OCI-LY7 (cell line): ENCODE measurements around the gene CD36. TPM values are rescaled to one million over a fixed set of nuclear protein-coding genes. Genes with fewer than 3 reads are reported as not detected.
A peak's percentile ranks its signal among the peaks of the same experiment; 100 is the strongest.

Experiments
- BruUV-seq: library from RNA; stranded (reverse); fragments of 400-500 nt; replicated peaks from 2 replicates; lab custom pipeline; 2021; lab: Mats Ljungman, UMichigan
- CTCF ChIA-PET: fragments of 300-600 bp; sonication (Branson Sonifier 250); formaldehyde crosslinking; loops from one replicate; lab custom pipeline; 2022; ENCODE audit warnings: antibody characterized with exemption; ENCODE audit not compliant: unreplicated experiment; lab: Charles Lee
- POLR2A ChIA-PET: fragments of 300-600 bp; sonication (Branson Sonifier 250); formaldehyde crosslinking; loops from one replicate; lab custom pipeline; 2022; ENCODE audit warnings: antibody characterized with exemption; lab: Charles Lee
- DNase-seq: peaks from one replicate; pipeline ENCODE4 v3.0.0-alpha.2; 2015; ENCODE audit warnings: low spot score
- H2AFZ ChIP-seq: fragments of 200-600 bp; sonication (generic), shearing (Covaris generic); 2 replicates; pipeline ENCODE4 v1.6.1; 2014; ENCODE audit warnings: mild to moderate bottlenecking, antibody characterized with exemption, low read length, moderate library complexity
- H3K27ac ChIP-seq: fragments of 200-600 bp; sonication (generic); 2 replicates; pipeline ENCODE4 v1.5.1; 2014; ENCODE audit warnings: mixed run types, low read depth, mild to moderate bottlenecking, moderate library complexity, low read length, inconsistent platforms; ENCODE audit not compliant: poor library complexity, severe bottlenecking
- H3K36me3 ChIP-seq: fragments of 200-600 bp; sonication (generic); 2 replicates; pipeline ENCODE4 v1.6.1; 2014; ENCODE audit warnings: mild to moderate bottlenecking, antibody characterized with exemption, low read length, moderate library complexity, mixed read lengths; ENCODE audit not compliant: insufficient read depth
- H3K4me1 ChIP-seq: fragments of 200-600 bp; sonication (generic); 2 replicates; pipeline ENCODE4 v1.5.1; 2014; ENCODE audit warnings: mild to moderate bottlenecking, low read length; ENCODE audit not compliant: insufficient read depth, poor library complexity, severe bottlenecking
- H3K4me2 ChIP-seq: fragments of 200-600 bp; sonication (generic); 2 replicates; pipeline ENCODE4 v1.6.1; 2014; ENCODE audit warnings: mild to moderate bottlenecking, low read length
- H3K4me3 ChIP-seq: fragments of 200-600 bp; sonication (generic); 2 replicates; pipeline ENCODE4 v1.5.1; 2014; ENCODE audit warnings: mild to moderate bottlenecking, low read depth, low read length; ENCODE audit not compliant: poor library complexity, severe bottlenecking
- H3K79me2 ChIP-seq: fragments of 200-600 bp; sonication (generic); 2 replicates; pipeline ENCODE4 v1.6.1; 2016; ENCODE audit warnings: low read depth, mild to moderate bottlenecking, low read length, moderate library complexity, mixed read lengths; ENCODE audit not compliant: insufficient read depth
- H3K9me2 ChIP-seq: fragments of 200-600 bp; sonication (generic); 2 replicates; pipeline ENCODE4 v1.6.1; 2016; ENCODE audit warnings: mild to moderate bottlenecking, low read length, mixed read lengths; ENCODE audit not compliant: insufficient read depth
- H3K9me3 ChIP-seq: fragments of 200-600 bp; sonication (generic); 2 replicates; pipeline ENCODE4 v1.6.1; 2014; ENCODE audit warnings: mild to moderate bottlenecking, mixed run types, low read length, mixed read lengths
- H4K20me1 ChIP-seq: fragments of 200-600 bp; sonication (generic); 2 replicates; pipeline ENCODE4 v1.6.1; 2014; ENCODE audit warnings: mild to moderate bottlenecking, antibody characterized with exemption, low read length, moderate library complexity, mixed read lengths; ENCODE audit not compliant: insufficient read depth
- EZH2phosphoT487 ChIP-seq: fragments of 200-600 bp; sonication (generic); IDR thresholded peaks from 2 replicates; pipeline ENCODE4 v1.6.1; 2018; ENCODE audit warnings: low read depth, borderline replicate concordance, mild to moderate bottlenecking, mixed run types, antibody characterized with exemption, low read length, moderate library complexity, mixed read lengths
- intact Hi-C: fragments of 100-400 bp; cut with micrococcal nuclease; formaldehyde crosslinking; loops from one replicate; pipeline ENCODE4 v1.10.0; 2022; ENCODE audit not compliant: unreplicated experiment
- total RNA-seq, 2 experiments: library from RNA; depleted of rRNA in 1 of 2; stranded (reverse); fragments of >200 nt in 1 of 2; shearing (Covaris generic) in 1 of 2; gene quantifications; 2 replicates each; pipeline ENCODE4 v1.2.3, GENCODE V29; 2014 to 2022
- TF ChIP-seq, protein P1 (sequence below): fragments of 200-600 bp; sonication (generic); conservative IDR thresholded peaks from 2 replicates; pipeline ENCODE4 v1.5.1; 2014; ENCODE audit warnings: mild to moderate bottlenecking, antibody characterized with exemption, low read length, moderate library complexity, mixed read lengths

The CD36 gene
- total RNA-seq, 2 experiments from 2014 or later: not detected

DNA sequence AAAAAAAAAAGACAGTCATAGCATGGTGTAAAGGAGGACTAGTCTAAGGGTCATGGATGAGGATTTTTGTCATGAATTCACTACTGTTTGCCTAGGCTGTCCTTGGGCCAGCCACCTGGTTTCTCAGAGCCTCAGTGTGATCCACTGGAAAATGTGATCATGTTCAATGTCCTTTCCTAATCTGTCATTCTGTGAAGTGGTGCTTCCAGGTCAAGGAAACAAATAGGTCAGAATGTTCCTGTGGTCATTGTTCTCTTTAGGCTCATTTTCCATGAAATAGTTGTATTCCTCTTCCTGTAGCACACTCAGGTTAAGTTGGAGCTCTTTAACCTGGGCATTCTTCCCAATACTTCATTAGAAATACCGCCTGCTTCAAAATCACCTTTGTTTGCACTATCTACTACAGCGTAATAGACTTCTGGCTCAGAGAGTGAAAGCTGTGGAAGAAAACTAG is 16.5 kb downstream of the CD36 start:
- intact Hi-C loops: no loop called here
- no peaks in the 10 kb centered on the region for H3K79me2 ChIP-seq
- no peak for DNase-seq
- no peak overlapping the region for H3K27ac ChIP-seq
- no peak overlapping the region for H2AFZ ChIP-seq
- no peaks in the 10 kb centered on the region for H4K20me1 ChIP-seq
- H3K36me3 ChIP-seq: no peaks in the 10 kb centered on the region
- no peaks in the 10 kb centered on the region for H3K9me3 ChIP-seq
- H3K4me1 ChIP-seq: no peaks in the 10 kb centered on the region
- no TSS peak for BruUV-seq
- TF ChIP-seq, protein P1, sequence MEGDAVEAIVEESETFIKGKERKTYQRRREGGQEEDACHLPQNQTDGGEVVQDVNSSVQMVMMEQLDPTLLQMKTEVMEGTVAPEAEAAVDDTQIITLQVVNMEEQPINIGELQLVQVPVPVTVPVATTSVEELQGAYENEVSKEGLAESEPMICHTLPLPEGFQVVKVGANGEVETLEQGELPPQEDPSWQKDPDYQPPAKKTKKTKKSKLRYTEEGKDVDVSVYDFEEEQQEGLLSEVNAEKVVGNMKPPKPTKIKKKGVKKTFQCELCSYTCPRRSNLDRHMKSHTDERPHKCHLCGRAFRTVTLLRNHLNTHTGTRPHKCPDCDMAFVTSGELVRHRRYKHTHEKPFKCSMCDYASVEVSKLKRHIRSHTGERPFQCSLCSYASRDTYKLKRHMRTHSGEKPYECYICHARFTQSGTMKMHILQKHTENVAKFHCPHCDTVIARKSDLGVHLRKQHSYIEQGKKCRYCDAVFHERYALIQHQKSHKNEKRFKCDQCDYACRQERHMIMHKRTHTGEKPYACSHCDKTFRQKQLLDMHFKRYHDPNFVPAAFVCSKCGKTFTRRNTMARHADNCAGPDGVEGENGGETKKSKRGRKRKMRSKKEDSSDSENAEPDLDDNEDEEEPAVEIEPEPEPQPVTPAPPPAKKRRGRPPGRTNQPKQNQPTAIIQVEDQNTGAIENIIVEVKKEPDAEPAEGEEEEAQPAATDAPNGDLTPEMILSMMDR: no peak
- no peak for TF ChIP-seq EZH2phosphoT487
- ChIA-PET CTCF (interaction anchor here (0.7 kb wide), 1 partner anchor 171 kb away, joined by 3 read pairs; no protein-coding TSS in a partner anchor), POLR2A (no interaction called here)
- H3K4me3 ChIP-seq: no peak overlapping the region
- H3K9me2 ChIP-seq: no peaks in the 10 kb centered on the region
- H3K4me2 ChIP-seq: no peak overlapping the region

DNA sequence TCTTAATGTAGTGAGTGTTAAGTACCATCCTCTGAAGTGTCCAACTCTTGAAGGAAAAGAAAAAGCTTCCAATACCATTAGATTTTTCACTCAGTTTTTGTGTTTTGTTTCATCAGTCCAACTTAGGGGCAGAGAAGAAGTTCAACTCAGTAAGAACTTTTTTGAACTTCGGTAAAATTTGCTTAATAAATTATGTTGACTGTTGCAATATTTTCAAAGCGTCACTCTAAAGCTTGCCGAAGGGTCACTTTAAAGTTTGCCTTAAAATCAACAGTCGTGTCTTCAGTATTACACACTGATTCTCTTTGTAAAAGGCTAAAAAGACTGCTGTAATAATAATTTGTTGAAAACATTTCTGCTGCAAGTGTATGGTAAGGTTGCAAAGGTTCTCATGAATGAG is 17.6 kb downstream of the CD36 start:
- BruUV-seq: no TSS peak
- DNase-seq: no peak
- Histone ChIP-seq H3K36me3 (no peaks in the 10 kb centered on the region), H3K4me1 (no peaks in the 10 kb centered on the region), H4K20me1 (no peaks in the 10 kb centered on the region), H2AFZ (no peak overlapping the region), H3K27ac (no peak overlapping the region), H3K4me2 (no peak overlapping the region), H3K4me3 (no peak overlapping the region), H3K9me3 (no peaks in the 10 kb centered on the region), H3K9me2 (no peaks in the 10 kb centered on the region), H3K79me2 (no peaks in the 10 kb centered on the region)
- CTCF ChIA-PET: no interaction called here
- intact Hi-C loops: no loop called here
- POLR2A ChIA-PET: no interaction called here
- TF ChIP-seq, protein P1: no peak
- TF ChIP-seq EZH2phosphoT487: no peak

DNA sequence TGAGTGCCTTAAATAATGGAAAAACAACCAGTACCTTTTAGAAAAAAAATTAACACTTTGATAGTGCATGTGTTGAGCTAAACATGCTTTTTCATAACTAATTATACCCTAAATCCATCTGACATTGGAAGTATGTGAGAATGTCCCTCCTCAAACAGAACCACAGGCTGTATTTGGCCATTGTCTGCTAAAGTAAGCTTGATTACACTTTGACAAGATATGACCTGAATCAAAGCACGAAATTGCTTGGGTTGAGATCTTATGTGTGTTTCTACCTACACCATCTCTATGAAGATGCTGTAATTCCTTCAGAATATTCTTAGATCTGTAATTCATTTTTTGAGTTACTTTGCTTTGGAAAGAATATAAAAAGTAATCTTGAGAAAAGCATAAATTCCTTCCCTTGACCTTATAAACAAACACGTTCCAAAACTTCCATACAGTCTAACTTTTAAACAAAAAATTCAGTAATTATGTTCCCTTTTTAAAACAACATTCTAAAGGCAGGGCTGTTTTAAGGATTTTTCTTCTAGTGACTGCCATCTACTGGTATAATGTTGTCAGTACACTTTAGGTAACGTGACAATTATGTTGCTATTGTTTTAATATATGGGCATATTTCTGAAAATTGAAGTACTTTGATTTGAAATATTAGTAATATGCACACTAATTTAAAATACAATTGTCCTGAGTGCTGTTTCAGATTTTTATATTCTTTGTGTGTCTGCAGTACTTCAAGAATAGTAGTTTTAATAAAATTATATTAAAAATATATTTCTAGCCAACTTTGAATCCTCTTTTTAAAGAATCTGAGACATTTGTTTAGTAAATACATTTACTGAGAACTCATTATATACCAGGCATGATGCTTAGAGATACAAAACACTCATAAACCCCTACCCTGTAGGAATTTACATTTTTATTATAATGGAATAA is 20.9 kb downstream of the CD36 start:
- Histone ChIP-seq H2AFZ (no peak overlapping the region), H4K20me1 (no peaks in the 10 kb centered on the region), H3K4me3 (no peak overlapping the region), H3K4me2 (no peak overlapping the region), H3K9me2 (no peaks in the 10 kb centered on the region), H3K27ac (no peak overlapping the region), H3K36me3 (no peaks in the 10 kb centered on the region), H3K79me2 (no peaks in the 10 kb centered on the region), H3K9me3 (no peaks in the 10 kb centered on the region), H3K4me1 (no peaks in the 10 kb centered on the region)
- ChIA-PET CTCF (no interaction called here), POLR2A (no interaction called here)
- intact Hi-C loops: no loop called here
- peak; percentile 5 for DNase-seq
- BruUV-seq: no TSS peak
- no peak for TF ChIP-seq EZH2phosphoT487
- TF ChIP-seq, protein P1: peak; percentile 77
